Endothelial cell of umbilical vein (primary cell): ENCODE measurements around the gene RASAL1. TPM values are rescaled to one million over a fixed set of nuclear protein-coding genes. Genes with fewer than 3 reads are reported as not detected.

Source experiments
- BruUV-seq: library from RNA; stranded (reverse); fragments of 400-500 nt; replicated peaks from 2 replicates; lab custom pipeline; 2021; lab: Mats Ljungman, UMichigan
- CTCF ChIA-PET: fragments of 300-600, 350-600 bp; sonication (Branson Sonifier 250); formaldehyde crosslinking; loops from one replicate; lab custom pipeline; 2021; ENCODE audit warnings: antibody characterized with exemption, inconsistent platforms; lab: Charles Lee
- POLR2A ChIA-PET: fragments of 300-600, 350-600 bp; sonication (Branson Sonifier 250); formaldehyde crosslinking; loops from one replicate; lab custom pipeline; 2021; ENCODE audit warnings: antibody characterized with exemption, inconsistent platforms; lab: Charles Lee
- DNase-seq: peaks from one replicate; pipeline ENCODE4 v3.0.0-alpha.2; 2011; ENCODE audit warnings: low read depth, low spot score
- FAIRE-seq: peaks from 2 replicates; lab custom pipeline; 2011; peaks lifted over from hg19 to GRCh38; lab: Jason Lieb, UNC
- H2AFZ ChIP-seq: 2 replicates; pipeline ENCODE4 v1.6.0; 2012; ENCODE audit warnings: low read depth, low read length, control low read depth, inconsistent platforms
- H3K27ac ChIP-seq: 2 replicates; pipeline ENCODE4 v1.5.1; 2011; ENCODE audit warnings: low read depth, mild to moderate bottlenecking, control low read depth, low read length, moderate library complexity; ENCODE audit not compliant: insufficient read depth
- H3K27me3 ChIP-seq, 2 experiments: 2 replicates each; pipeline versions ENCODE4 v1.6.0 to v1.6.1; 2011; ENCODE audit warnings: low read length in 2 of 2, mixed read lengths in 1 of 2; ENCODE audit not compliant: control insufficient read depth in 2 of 2, insufficient read depth in 2 of 2
- H3K36me3 ChIP-seq, 2 experiments: 2 replicates in 1 of 2; 3 replicates in 1 of 2; pipeline ENCODE4 v1.5.1; 2011; ENCODE audit warnings: low read length in 2 of 2, mild to moderate bottlenecking in 1 of 2, moderate library complexity in 1 of 2; ENCODE audit not compliant: control insufficient read depth in 2 of 2, insufficient read depth in 2 of 2; ENCODE audit errors: extremely low read depth in 1 of 2
- H3K4me1 ChIP-seq: 3 replicates; pipeline ENCODE4 v1.5.1; 2011; ENCODE audit warnings: mild to moderate bottlenecking, low read length; ENCODE audit not compliant: control insufficient read depth, insufficient read depth; ENCODE audit errors: extremely low read depth
- H3K4me2 ChIP-seq: 2 replicates; pipeline ENCODE4 v1.6.1; 2011; ENCODE audit warnings: low read length, control low read depth, mixed read lengths; ENCODE audit not compliant: insufficient read depth
- H3K4me3 ChIP-seq, 3 experiments: fragments of 200-600 bp in 1 of 3; sonication (generic), shearing (Covaris generic) in 1 of 3; replicated peaks in 1 of 3; 2 replicates each; pipeline ENCODE4 v1.5.1; 2011 to 2016; ENCODE audit warnings: control low read depth in 3 of 3, low read length in 3 of 3, mild to moderate bottlenecking in 2 of 3, inconsistent platforms in 1 of 3, low read depth in 1 of 3, moderate library complexity in 1 of 3; ENCODE audit not compliant: insufficient read depth in 1 of 3
- H3K79me2 ChIP-seq: 2 replicates; pipeline ENCODE4 v1.6.0; 2012; ENCODE audit warnings: low read length, inconsistent platforms; ENCODE audit not compliant: control insufficient read depth, insufficient read depth
- H3K9ac ChIP-seq: replicated peaks from 2 replicates; pipeline ENCODE3; 2011; ENCODE audit warnings: low read length, control low read depth; ENCODE audit not compliant: insufficient read depth; ENCODE audit errors: extremely low read depth
- H3K9me1 ChIP-seq: replicated peaks from 3 replicates; pipeline ENCODE4 v1.6.0; 2011; ENCODE audit warnings: mild to moderate bottlenecking, low read length; ENCODE audit not compliant: control insufficient read depth, insufficient read depth; ENCODE audit errors: extremely low read depth
- H3K9me3 ChIP-seq: replicated peaks from 2 replicates; pipeline ENCODE4 v1.5.1; 2012; ENCODE audit warnings: low read length, inconsistent platforms; ENCODE audit not compliant: control insufficient read depth, insufficient read depth
- H4K20me1 ChIP-seq: replicated peaks from 2 replicates; pipeline ENCODE3; 2011; ENCODE audit warnings: mild to moderate bottlenecking, low read length; ENCODE audit not compliant: control insufficient read depth, insufficient read depth; ENCODE audit errors: extremely low read depth
- CTCF ChIP-seq, 2 donors: IDR thresholded peaks; 1 replicate in 1 of 2; 2 replicates in 1 of 2; pipeline ENCODE4 v1.5.1; 2011; ENCODE audit warnings: low read length in 2 of 2, mild to moderate bottlenecking in 2 of 2, moderate library complexity in 2 of 2, control low read depth in 1 of 2, inconsistent platforms in 1 of 2, low read depth in 1 of 2; ENCODE audit not compliant: insufficient read depth in 1 of 2; ENCODE audit errors: extremely low read depth in 1 of 2
- EZH2 ChIP-seq: IDR thresholded peaks from 2 replicates; pipeline ENCODE4 v1.6.1; 2012; ENCODE audit warnings: borderline replicate concordance, low read depth, mild to moderate bottlenecking, moderate library complexity, low read length, inconsistent platforms; ENCODE audit not compliant: severe bottlenecking
- FOS ChIP-seq: IDR thresholded peaks from 2 replicates; pipeline ENCODE4 v1.6.1; 2011; ENCODE audit warnings: mild to moderate bottlenecking, low read length, moderate library complexity, borderline replicate concordance; ENCODE audit not compliant: insufficient read depth
- GATA2 ChIP-seq: IDR thresholded peaks from 2 replicates; pipeline ENCODE4 v1.7.0; 2011; ENCODE audit warnings: low read depth, mild to moderate bottlenecking, moderate library complexity, mixed read lengths, low read length; ENCODE audit not compliant: insufficient read length, insufficient read depth
- JUN ChIP-seq: IDR thresholded peaks from 2 replicates; pipeline ENCODE4 v1.6.1; 2011; ENCODE audit warnings: borderline replicate concordance, low read depth; ENCODE audit not compliant: insufficient read length, insufficient read depth
- MAX ChIP-seq: IDR thresholded peaks from 2 replicates; pipeline ENCODE4 v1.6.1; 2011; ENCODE audit not compliant: insufficient read depth, insufficient read length
- MYC ChIP-seq: IDR thresholded peaks from one replicate; pipeline ENCODE4 v1.6.1; 2011; ENCODE audit warnings: mild to moderate bottlenecking, low read depth, low read length
- POLR2A ChIP-seq: IDR thresholded peaks from 2 replicates; pipeline ENCODE4 v1.6.1; 2012; ENCODE audit warnings: low read depth, mild to moderate bottlenecking, control low read depth, low read length
- POLR2AphosphoS5 ChIP-seq: IDR thresholded peaks from 2 replicates; pipeline ENCODE4 v1.6.1; 2012; ENCODE audit warnings: low read depth, mild to moderate bottlenecking, control low read depth, low read length, moderate library complexity; ENCODE audit not compliant: insufficient read depth
- dilution Hi-C: fragments of 300-500 bp; cut with MboI; formaldehyde crosslinking; loops from one replicate; pipeline ENCODE4 v1.15.0; 2019; ENCODE audit warnings: low sequenced_read_pairs; ENCODE audit not compliant: extremely low pct_ligation_motif_present
- intact Hi-C: fragments of 100-400 bp; cut with micrococcal nuclease; formaldehyde crosslinking; loops from one replicate; pipeline ENCODE4 v1.10.0; 2022
- polyA plus RNA-seq, 4 experiments: library from polyadenylated mRNA; depleted of rRNA in 3 of 4; stranded (reverse) in 3 of 4; unstranded in 1 of 4; fragments of >200 nt; gene quantifications; 2 replicates each; pipeline versions ENCODE4 v1.2.1 to v1.2.3, GENCODE V29; 2011 to 2012; ENCODE audit warnings: missing spikeins in 1 of 4
- total RNA-seq: library from RNA; stranded (reverse); gene quantifications from 2 replicates; pipeline ENCODE4 v1.2.3, GENCODE V29; 2021

RASAL1 gene
- total and polyA plus RNA-seq, 2 donors (not counting 3 experiments of a cell fraction or from before 2014, with no cell fraction given): not detected

- H4K20me1 ChIP-seq: no peaks in the 10 kb centered on the region
- TF ChIP-seq POLR2AphosphoS5 (no peak), POLR2A (no peak), MYC (no peak), MAX (no peak), EZH2 (no peak), GATA2 (no peak), CTCF (IDR thresholded peaks at IDR 0.05; ENCODE audit: extremely low read depth in 1 of 2, insufficient read depth in 1 of 2, low read depth in 1 of 2, low read length in 2 of 2) (no peak), FOS (no peak), JUN (no peak)
- ChIA-PET POLR2A (no interaction called here), CTCF (interaction anchor here (1.0 to 2.2 kb wide), 2 partner anchors 41 to 58 kb away, joined by 3 to 10 read pairs; no protein-coding TSS in a partner anchor)
- no peak overlapping the region for H2AFZ ChIP-seq
- intact Hi-C loops (no loop called here), dilution Hi-C loops (no loop called here)
- no peaks in the 10 kb centered on the region for H3K36me3 ChIP-seq
- H3K27me3 ChIP-seq: peaks cover 16% of the 10 kb centered on the region in 2 experiments
- no peaks in the 10 kb centered on the region for H3K79me2 ChIP-seq
- H3K9ac ChIP-seq: no peak overlapping the region
- no peak overlapping the region for H3K4me3 ChIP-seq
- no TSS peak for BruUV-seq
- no peak for FAIRE-seq
- H3K4me1 ChIP-seq: no peaks in the 10 kb centered on the region
- no peak overlapping the region for H3K4me2 ChIP-seq
- H3K9me1 ChIP-seq: no peaks in the 10 kb centered on the region
- no peak overlapping the region for H3K27ac ChIP-seq
- DNase-seq: no peak
- H3K9me3 ChIP-seq: no peaks in the 10 kb centered on the region
Measured at GRCh38 chr12:113050795-113051194, 84.8 kb downstream of the RASAL1 start.
